ENCODE results near the gene NPY4R2. TPM values are rescaled to one million over a fixed set of nuclear protein-coding genes. Genes with fewer than 3 reads are reported as not detected.

Gene NPY4R2
- total and polyA plus RNA-seq, 7 donors = 1.2 to 3.9 (median 1.8) TPM; not detected in 1

Other genes with a start within 250 kb of the NPY4R2 start
- gene SYT15B, start 155.1 kb upstream of the NPY4R2 start, total RNA-seq = 1 to 10 TPM in 2 of 4 donors, under 1 TPM in 2; 0.27 to 2.5 (median 1.2) TPM
- 1 to 10 TPM in 1 of 3 donors, under 1 TPM in 2; 0.60 to 1.1 (median 0.69) TPM for gene SYT15B, start 155.1 kb upstream of the NPY4R2 start, polyA plus RNA-seq
- not detected for gene FAM25C, start 81.1 kb downstream of the NPY4R2 start, total RNA-seq
- gene FAM25C, start 81.1 kb downstream of the NPY4R2 start, polyA plus RNA-seq = not detected

Measured in sigmoid colon (tissue), 7 donors.